GM13976 (cell line): ENCODE measurements around the gene EFNA3.
A peak's percentile ranks its signal among the peaks of the same experiment; 100 is the strongest.

Experiments used
- DNase-seq: peaks from one replicate; pipeline ENCODE4 v3.0.0; 2012; ENCODE audit warnings: low spot score
- CTCF ChIP-seq: IDR thresholded peaks from 2 replicates; pipeline ENCODE4 v1.5.1; 2012; ENCODE audit warnings: borderline replicate concordance, mild to moderate bottlenecking; ENCODE audit not compliant: insufficient read depth; ENCODE audit errors: extremely low read depth, missing control alignments, control extremely low read depth
- in situ Hi-C: fragments of 300-500 bp; cut with MboI; formaldehyde crosslinking; loops from one replicate; pipeline ENCODE4 v1.12.0; 2022; ENCODE audit warnings: low sequenced_read_pairs, mixed read lengths, inconsistent platforms; ENCODE audit not compliant: unreplicated experiment

The EFNA3 gene

GRCh38 chr1:155125511-155125945 lies 46.9 kb downstream of the EFNA3 start:
- no peak for TF ChIP-seq CTCF
- in situ Hi-C loops, result no loop called here
- no peak for DNase-seq

GRCh38 chr1:155125946-155126555 lies 47.4 kb downstream of the EFNA3 start:
- no peak for TF ChIP-seq CTCF
- in situ Hi-C loops, result no loop called here
- DNase-seq, result no peak

GRCh38 chr1:155126556-155127104 lies 48.0 kb downstream of the EFNA3 start:
- no peak for TF ChIP-seq CTCF
- no peak for DNase-seq
- in situ Hi-C loops, result no loop called here

- peak; percentile 67 for DNase-seq
- in situ Hi-C loops, result no loop called here
- TF ChIP-seq CTCF, result no peak
Measured at GRCh38 chr1:155127105-155127966, 48.7 kb downstream of the EFNA3 start, which contains the start of gene EFNA1. Gene EFNA1 (plus strand): TSS chr1:155127876. CDS start chr1:155127978, 102 bp downstream.

- in situ Hi-C loops, result no loop called here
Measured at GRCh38 chr1:155127967-155128754, 49.5 kb downstream of the EFNA3 start.

More at GRCh38 chr1:155127967-155128754, 49.5 kb downstream of the EFNA3 start:
- DNase-seq, result no peak
- TF ChIP-seq CTCF, result no peak
